T-helper 1 cell (primary cell): ENCODE measurements around the gene EIF4B.
A peak's percentile ranks its signal among the peaks of the same experiment; 100 is the strongest.
"Not testable (repeated sequence)": the region's sequence is repeated elsewhere in the genome, so short reads cannot be mapped to it uniquely, and the experiment has no call there.

Experiments used
- DNase-seq, 5 donors: peaks; one replicate each; pipeline ENCODE4 v3.0.0-alpha.2; 2012 to 2020

EIF4B gene

GRCh38 chr12:53004178-53004577 lies 2.1 kb upstream of the EIF4B start:
- DNase-seq = no peak

GRCh38 chr12:53004582-53004981 lies 1.7 kb upstream of the EIF4B start:
- DNase-seq = no peak

- no peak for DNase-seq
Measured at GRCh38 chr12:53005215-53005985, 856 bp upstream of the EIF4B start.

DNA sequence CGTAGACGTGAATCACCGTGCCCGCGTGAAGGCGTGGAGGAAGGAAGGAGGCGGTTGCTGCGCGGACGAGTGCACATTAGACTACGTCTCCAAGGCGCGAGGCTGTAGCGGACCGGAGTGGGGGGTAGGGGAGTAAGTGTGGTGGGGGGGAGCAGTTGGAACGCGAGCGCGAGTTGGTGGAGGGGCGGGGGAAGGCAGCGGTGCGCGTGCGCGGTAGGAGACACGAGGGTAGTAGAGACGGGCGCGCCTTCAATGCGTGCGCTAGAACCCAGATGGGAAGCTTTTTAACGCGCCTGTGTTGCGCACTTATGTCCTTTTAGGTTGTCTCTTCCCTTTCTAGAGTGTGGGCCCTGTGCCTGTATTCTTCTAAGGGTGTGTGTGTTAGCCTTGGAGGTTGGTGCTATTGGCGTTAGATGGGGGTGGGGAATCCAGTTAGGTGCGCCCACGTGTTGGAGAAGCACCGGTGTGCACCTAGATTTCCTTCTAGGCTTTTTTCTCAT lies 604 bp downstream of the EIF4B start:
- DNase-seq = peak; percentile 60 to 77 (median 74)

DNA sequence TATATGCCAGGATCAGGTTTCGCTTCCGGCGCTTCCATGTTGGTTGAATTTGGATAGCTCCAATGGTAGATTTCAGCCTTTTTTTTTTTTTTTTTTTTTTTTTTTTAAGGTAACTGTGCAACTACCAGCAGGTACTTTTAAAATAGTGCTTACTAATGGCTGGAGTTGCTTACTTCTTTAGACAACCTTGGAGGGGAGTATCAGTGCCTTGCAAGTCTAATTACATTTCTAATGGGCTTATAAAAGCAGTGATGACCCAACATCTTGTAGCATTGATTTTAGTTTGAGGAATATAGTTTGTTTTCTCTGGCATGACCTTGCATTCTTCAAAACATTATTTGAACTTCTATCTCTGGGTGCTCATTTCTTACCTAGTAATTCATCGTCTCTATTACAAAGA lies 1.1 kb downstream of the EIF4B start:
- no peak for DNase-seq

DNA sequence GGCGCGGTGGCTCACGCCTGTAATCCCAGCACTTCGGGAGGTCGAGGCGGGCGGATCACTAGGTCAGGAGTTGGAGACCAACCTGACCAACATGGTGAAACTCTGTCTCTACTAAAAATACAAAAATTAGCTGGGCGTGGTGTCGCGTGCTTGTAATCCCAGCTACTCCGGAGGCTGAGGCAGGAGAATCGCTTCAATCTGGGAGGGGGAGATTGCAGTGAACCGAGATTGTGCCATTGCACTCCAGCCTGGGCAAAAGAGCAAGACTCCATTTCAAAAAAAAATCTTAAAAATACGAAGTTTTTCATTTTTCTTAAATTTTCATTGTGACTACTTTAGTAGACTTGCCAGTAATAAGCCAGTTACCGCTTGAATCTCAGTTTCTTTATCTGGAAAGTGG lies 2.5 kb downstream of the EIF4B start:
- DNase-seq = not testable (repeated sequence)

GRCh38 chr12:53010955-53011354 lies 4.7 kb downstream of the EIF4B start:
- DNase-seq = no peak

DNA sequence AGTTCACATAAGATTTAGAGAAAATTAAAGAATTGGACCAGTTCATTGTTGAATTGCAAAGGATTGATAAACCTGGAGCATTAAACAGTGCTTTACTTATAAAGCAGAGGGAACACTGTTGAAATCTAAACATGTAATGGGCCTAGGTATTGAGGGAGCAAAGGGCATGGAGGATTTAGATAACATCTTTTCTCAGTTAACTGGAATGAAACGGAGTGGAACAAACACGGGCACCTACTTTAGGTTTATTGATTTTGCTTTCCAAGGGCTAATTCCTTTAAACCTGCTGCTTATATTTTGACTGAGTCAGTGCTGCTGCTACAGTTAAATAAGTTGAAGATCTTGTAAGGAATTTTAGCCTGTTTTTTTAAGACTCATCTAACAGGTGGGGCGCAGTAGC lies 5.6 kb downstream of the EIF4B start:
- no peak for DNase-seq

DNA sequence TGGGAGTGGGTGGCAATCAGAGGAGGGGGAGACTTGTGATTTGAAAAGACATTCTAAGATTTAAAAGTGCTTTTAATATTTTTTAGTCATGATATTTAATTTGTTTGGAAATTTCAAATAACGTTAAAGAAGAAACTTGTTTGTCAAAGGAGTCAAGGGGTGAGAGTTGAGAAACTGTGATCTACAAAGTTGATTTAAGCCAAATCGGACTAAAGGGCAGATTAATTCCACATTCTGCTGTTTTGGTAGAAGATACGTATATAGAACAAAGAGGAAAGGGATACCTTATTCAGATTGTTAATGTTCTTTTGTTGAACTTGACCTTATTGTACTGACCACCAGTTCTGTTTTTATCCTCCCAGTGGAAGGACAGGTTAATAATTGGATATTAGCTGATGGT lies 6.7 kb downstream of the EIF4B start:
- DNase-seq = no peak

GRCh38 chr12:53014709-53015108 lies 8.5 kb downstream of the EIF4B start:
- DNase-seq = no peak

DNA sequence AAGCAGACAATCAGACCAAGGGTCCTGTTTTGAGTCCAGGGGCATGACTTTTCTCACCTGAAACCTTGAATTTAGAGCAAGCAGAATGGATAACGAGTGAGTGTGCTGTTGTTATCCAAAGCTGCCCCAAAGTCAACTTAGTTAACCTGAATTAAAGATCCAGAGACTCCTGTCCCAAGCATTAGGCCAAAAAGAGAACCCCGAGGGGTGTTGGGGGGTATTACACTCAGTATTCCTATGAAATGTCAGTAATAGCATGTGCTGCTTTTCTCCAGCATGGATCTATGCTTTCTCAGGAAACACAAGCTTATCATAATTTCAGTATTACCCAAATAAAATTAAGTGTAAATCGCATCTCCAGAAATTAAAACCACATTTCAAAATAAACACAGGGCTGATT lies 19.0 kb downstream of the EIF4B start:
- DNase-seq = no peak

DNA sequence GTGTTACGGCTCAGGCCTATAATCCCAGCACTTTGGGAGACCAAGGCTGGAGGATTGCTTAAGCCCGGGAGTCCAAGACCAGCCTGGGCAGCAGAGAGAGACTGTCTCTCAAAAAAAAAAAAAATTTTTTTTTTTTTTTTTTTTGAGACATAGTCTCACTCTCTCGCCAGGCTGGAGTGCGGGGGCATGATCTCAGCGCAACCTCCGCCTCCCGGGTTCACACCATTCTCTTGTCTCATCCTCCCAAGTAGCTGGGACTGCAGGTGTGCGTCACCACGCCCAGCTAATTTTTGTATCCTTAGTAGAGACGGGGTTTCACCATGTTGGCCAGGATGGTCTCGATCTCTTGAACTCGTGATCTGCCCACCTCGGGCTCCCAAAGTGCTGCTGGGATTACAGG lies 20.8 kb downstream of the EIF4B start:
- DNase-seq = not testable (repeated sequence)

GRCh38 chr12:53031616-53032015 lies 25.4 kb downstream of the EIF4B start:
- no peak for DNase-seq

DNA sequence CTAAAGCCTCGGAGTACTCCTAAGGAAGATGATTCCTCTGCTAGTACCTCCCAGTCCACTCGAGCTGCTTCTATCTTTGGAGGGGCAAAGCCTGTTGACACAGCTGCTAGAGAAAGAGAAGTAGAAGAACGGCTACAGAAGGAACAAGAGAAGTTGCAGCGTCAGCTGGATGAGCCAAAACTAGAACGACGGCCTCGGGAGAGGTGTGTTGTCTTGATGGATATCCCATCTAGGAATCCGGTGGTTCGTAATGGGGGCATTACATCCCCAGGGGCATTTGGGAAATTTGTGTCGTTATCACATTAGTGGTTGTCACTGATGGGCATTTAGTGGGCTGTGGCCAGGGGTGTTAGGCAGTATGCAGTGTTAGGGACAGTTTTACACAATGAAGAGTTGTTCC lies 27.6 kb downstream of the EIF4B start:
- DNase-seq = not testable (repeated sequence)

- no peak for DNase-seq
Measured at GRCh38 chr12:53034459-53034858, 28.2 kb downstream of the EIF4B start.

- DNase-seq = no peak
Measured at GRCh38 chr12:53036802-53037201, 30.5 kb downstream of the EIF4B start.

- no peak for DNase-seq
Measured at GRCh38 chr12:53039851-53040250, 33.6 kb downstream of the EIF4B start.

DNA sequence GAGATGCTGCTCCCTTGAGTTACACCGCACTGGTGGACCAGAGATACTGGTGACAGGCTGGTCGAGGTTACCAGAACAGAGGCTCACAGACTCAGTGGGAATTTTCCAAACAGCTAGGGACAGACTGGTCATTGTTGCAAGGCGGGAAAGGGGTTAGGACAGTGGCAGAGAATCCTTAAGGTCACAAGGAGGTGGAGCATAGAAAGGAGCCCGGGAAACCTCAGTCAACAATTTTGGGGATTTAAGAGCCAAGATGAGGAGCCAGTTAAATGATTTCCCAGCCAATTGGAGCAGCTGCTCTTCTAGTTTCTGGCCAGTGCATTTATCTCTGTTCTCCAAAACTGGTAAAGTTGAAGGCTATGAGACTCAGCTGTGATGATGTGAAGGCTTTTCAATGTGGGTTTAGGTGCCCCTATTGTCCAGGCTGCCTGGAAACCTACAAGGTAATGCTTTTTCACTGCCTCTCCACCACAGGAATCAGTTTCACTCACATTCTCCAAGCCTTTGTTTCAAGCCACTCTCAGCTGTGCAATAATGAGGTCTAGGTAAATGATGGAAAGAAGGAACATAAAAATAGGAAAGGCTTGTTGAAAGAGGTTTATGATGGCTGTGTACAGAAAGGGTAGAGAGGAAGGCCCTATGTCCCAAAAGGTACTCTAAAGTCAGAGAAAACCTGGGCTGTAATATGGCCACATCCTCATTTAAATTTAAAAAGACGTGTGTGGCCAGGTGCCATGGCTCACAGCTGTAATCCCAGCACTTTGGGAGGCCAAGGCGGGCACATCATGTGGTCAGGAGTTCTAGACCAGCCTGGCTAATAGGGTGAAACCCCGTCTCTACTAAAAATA lies 36.6 kb downstream of the EIF4B start:
- no peak for DNase-seq

DNA sequence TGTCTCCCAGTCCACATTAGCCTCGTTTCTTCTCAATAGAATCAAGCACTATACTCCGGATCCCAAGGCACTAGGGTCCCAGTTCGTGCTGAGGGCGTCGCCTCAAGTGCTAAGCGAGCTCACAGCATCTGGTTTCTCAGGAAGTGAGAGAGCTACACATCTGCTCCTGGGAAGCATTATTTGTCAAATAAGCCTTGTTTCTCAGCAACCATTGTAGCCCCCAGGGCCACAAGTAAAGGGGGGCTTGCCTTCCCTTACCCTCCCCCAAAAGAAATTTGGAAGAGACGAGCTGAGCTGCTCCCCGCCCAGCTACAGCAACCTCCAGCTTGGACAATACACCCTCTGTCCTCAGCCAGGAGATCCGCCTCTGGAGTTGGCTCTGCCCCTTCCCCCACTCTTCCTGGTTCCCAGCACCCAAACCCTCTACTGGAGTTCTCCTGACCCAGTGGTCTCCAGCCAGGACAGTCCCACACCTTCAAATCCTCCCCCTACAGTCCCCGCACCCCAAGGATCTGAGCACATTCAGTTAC lies 37.9 kb downstream of the EIF4B start:
- no peak for DNase-seq

GRCh38 chr12:53044896-53045695 lies 38.8 kb downstream of the EIF4B start:
- DNase-seq = no peak

- no peak for DNase-seq
Measured at GRCh38 chr12:53045696-53046045, 39.4 kb downstream of the EIF4B start.

DNA sequence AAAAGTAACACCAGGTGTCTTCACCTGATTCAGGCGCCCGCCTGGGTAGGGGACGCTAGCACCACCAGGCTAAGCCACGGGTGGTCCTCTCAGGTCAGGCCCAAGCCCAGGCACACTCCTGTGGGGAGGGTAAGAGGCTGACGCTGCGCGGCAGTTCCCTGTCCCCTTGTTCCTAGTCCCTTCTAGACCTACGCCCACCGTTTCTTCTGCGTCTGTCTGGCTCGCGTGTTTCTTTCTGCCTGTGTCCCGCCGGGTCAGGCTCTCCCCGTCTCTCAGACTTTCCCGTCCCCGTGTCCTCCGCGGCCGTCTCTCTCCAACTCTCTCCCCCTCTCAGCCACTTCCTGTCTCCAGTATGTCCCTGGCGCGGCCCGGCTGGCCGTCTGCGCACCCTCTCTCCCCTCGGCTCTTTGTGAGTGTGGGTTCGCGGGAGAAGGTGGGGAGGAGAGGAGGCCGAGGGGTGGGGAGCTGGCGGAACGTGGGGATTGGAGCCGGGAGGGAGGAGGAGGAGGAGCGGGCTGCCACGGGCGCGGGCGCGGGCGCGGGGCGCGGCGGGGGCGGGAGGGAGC lies 40.5 kb downstream of the EIF4B start:
- peak in 3 of 5 donors; percentile 45 to 54 (median 53) for DNase-seq
